Measurements from ENCODE around the gene OAT.

OAT gene

DNA sequence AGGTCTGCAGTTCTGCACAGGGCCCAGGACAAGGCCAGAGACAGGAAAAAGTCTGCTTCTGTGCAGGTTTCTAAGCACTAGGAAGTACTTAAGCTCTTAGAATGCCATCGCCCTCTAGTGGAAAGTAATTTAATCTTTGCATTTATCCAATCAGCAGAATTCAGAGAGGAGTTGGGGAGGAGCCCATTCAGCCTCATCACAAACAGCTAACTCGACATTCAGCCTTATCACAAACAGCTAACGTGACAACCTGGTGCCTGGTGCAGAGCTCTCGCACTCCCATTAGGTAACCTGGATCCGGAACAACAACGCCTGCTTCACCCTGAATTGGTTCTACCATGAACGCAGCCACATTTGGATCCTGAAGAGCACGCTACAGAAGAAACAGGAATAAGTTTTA, 15.2 kb downstream of the OAT start:
- TF ChIP-seq, protein P1, sequence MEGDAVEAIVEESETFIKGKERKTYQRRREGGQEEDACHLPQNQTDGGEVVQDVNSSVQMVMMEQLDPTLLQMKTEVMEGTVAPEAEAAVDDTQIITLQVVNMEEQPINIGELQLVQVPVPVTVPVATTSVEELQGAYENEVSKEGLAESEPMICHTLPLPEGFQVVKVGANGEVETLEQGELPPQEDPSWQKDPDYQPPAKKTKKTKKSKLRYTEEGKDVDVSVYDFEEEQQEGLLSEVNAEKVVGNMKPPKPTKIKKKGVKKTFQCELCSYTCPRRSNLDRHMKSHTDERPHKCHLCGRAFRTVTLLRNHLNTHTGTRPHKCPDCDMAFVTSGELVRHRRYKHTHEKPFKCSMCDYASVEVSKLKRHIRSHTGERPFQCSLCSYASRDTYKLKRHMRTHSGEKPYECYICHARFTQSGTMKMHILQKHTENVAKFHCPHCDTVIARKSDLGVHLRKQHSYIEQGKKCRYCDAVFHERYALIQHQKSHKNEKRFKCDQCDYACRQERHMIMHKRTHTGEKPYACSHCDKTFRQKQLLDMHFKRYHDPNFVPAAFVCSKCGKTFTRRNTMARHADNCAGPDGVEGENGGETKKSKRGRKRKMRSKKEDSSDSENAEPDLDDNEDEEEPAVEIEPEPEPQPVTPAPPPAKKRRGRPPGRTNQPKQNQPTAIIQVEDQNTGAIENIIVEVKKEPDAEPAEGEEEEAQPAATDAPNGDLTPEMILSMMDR (IDR thresholded peaks at IDR 0.05; ENCODE audit: low read length, missing control alignments) = peak; percentile 69
- H3K4me3 ChIP-seq (replicated peaks; ENCODE audit: low read depth, low read length) = no peak overlapping the region
- DNase-seq (ENCODE audit: low read depth) = peak; percentile 88

DNA sequence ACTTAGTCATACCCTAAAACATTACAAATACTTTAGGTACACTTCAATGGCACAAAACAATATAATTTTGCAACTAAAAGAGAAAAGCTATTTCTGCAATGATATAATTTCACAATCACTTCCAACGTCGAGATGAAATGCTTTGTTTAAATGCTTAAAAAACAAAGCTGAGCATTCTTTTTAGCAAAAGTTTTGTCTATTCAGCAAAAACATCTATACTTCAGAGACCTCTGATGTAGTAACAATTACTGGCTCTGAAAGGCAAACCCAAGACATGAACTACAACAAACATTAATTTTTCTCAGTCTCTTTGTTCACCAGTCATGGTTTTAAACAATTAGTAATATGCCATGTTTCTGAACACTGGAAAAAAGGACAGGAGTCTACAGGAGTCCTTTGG, 16.4 kb downstream of the OAT start:
- no peak overlapping the region for H3K4me3 ChIP-seq (replicated peaks; ENCODE audit: low read depth, low read length)
- TF ChIP-seq, protein P1 (IDR thresholded peaks at IDR 0.05; ENCODE audit: low read length, missing control alignments) = no peak

DNA sequence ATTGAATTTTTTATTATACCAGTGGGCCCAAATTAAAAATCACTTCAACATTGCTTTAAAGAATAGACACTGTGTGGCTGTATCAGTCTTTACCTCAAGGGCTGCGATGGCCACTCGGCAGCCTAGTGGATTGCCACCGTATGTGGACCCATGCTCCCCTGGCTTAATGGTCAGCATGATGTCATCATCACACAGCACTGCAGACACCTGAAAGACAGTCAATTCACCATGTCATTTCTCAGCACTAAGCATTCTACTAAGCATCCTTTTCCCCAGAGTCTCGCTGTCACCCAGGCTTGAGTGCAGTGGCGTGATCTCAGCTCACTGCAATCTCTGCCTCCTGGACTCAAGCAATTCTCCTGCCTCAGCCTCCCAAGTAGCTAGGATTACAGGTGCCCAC, 17.1 kb downstream of the OAT start:
- no peak for DNase-seq (ENCODE audit: low read depth)
- TF ChIP-seq, protein P1 (IDR thresholded peaks at IDR 0.05; ENCODE audit: low read length, missing control alignments) = no peak
- no peak overlapping the region for H3K4me3 ChIP-seq (replicated peaks; ENCODE audit: low read depth, low read length)

More for the DNA sequence above, 16.4 kb downstream of the OAT start:
- DNase-seq (ENCODE audit: low read depth) = no peak

DNA sequence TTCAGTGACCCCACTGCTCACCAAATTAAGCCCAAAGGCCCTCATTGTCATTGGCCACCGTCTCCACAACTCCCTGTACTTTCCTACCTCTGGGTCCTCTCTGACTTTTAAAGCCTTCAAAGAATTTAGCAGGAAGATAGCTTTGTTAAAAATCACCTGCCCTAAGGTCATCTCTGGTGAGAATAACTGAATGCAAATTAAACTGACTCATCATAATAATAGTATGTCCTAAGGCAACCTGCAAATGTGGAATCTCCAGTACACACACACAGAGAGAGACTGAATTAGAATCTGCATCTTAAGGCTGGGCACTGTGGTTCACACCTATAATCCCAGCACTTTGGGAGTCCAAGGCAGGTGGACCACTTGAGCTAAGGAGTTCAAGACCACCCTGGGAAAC, 24.1 kb downstream of the OAT start:
- TF ChIP-seq, protein P1 (IDR thresholded peaks at IDR 0.05; ENCODE audit: low read length, missing control alignments) = no peak
- H3K4me3 ChIP-seq (replicated peaks; ENCODE audit: low read depth, low read length) = no peak overlapping the region
- DNase-seq (ENCODE audit: low read depth) = no peak

DNA sequence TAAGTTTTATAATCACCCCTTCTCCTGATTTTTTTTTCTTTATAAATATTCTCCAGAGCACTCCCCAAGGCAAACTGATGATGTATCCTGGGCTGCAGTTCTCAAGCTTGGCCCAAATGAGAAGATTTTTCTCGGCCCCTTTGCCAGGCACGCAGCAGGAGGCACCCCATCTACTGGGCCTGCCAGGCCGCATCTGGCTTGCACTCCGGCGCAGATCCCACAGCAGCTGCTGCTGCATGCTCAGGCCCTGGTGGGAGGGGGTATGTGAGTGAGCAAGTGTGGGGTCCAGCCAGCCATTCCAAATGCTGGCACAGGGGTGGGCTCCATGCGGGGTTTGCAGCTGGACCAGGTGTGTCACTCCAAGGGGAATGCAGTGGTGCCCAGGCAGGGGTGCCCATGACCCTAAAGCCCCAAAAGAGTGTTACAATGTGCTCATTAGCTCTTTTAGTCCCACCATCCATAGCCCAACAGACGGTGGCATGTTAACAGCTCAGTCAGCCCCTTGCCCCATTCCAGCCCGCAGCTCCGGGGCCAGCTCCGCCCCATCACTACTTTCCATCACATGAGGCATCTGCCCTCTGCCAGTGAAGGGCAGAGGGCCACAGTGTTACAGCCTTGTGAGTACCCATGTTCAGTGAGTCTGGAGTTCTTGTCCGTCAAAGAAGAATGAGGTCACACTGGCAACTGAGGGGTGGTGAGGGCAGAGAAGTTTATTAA, 25.9 kb downstream of the OAT start:
- no peak for DNase-seq (ENCODE audit: low read depth)
- TF ChIP-seq, protein P1 (IDR thresholded peaks at IDR 0.05; ENCODE audit: low read length, missing control alignments) = no peak
- H3K4me3 ChIP-seq (replicated peaks; ENCODE audit: low read depth, low read length) = no peak overlapping the region

DNA sequence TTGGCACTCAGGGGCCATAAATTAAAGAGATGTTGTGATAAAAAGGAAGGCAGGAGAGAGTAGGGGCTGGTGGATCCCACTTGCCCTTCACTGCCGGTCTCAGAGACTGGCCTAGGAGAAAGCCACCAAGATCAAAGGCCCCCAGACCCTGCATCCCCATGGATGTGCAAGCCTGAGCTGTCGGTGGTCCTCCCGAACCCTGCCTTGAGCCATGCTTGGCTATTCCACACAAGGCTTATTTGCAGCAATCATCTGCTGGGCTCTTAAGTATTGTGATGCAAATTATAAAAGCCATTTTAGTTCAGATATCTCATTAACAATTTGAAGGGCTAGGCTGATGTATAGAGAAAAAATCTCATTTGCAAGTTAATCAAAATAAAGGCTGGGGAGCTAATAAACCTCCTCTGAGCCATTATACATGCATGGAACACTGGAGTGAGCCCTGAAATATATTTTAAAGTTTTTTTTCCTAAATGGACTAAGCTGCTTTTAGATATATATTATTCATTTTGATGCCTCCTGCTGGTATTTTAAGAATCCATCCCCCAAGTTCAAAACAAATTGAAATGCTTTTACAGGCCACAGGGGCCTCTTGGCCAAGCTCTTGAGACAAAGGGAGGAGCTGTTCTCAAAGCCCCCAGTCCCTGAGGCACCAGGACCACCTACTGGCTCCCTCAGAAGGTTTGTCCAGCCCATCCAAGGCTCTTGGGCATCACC, 28.1 kb downstream of the OAT start:
- H3K4me3 ChIP-seq (replicated peaks; ENCODE audit: low read depth, low read length) = no peak overlapping the region
- no peak for DNase-seq (ENCODE audit: low read depth)
- TF ChIP-seq, protein P1 (IDR thresholded peaks at IDR 0.05; ENCODE audit: low read length, missing control alignments) = no peak

All from fibroblast of pulmonary artery (primary cell).